ENCODE data around the gene LIMCH1.

GRCh38 chr4:41683326-41683725 is 145.4 kb downstream of the LIMCH1 start:
- no peak for TF ChIP-seq CTCF (IDR thresholded peaks at IDR 0.05; ENCODE audit: low read depth, low read length, poor library complexity, severe bottlenecking)
- no peak for TF ChIP-seq EZH2phosphoT487 (IDR thresholded peaks at IDR 0.05; ENCODE audit: borderline replicate concordance, low read length)

Measured in DOHH2 (cell line).